Liver (tissue), 9 donors: ENCODE data around the gene CDH13. TPM values are rescaled to one million over a fixed set of nuclear protein-coding genes. Genes with fewer than 3 reads are reported as not detected.

ENCODE experiments used
- DNase-seq: peaks from one replicate; pipeline ENCODE4 v3.0.0-alpha.2; 2017; ENCODE audit warnings: low spot score
- H3K27ac ChIP-seq, 2 donors: one replicate each; pipeline ENCODE4 v1.7.0; 2013; ENCODE audit warnings: inconsistent platforms in 2 of 2, low read length in 2 of 2, control low read depth in 1 of 2, low read depth in 1 of 2, mild to moderate bottlenecking in 1 of 2
- H3K27me3 ChIP-seq, 4 donors: one replicate each; pipeline versions ENCODE4 v1.6.1 to v1.7.0; 2013; ENCODE audit warnings: low read length in 3 of 4, inconsistent platforms in 1 of 4, mild to moderate bottlenecking in 1 of 4, moderate library complexity in 1 of 4; ENCODE audit not compliant: control insufficient read depth in 4 of 4, insufficient read depth in 4 of 4
- H3K36me3 ChIP-seq, 4 donors: one replicate each; pipeline versions ENCODE4 v1.6.1 to v1.7.0; 2013; ENCODE audit warnings: low read length in 3 of 4, mild to moderate bottlenecking in 3 of 4, low read depth in 1 of 4, moderate library complexity in 1 of 4; ENCODE audit not compliant: control insufficient read depth in 4 of 4, insufficient read depth in 3 of 4
- H3K4me1 ChIP-seq, 4 donors: one replicate each; pipeline versions ENCODE4 v1.6.1 to v1.7.0; 2013; ENCODE audit warnings: low read length in 3 of 4, mild to moderate bottlenecking in 3 of 4, moderate library complexity in 1 of 4; ENCODE audit not compliant: control insufficient read depth in 4 of 4, insufficient read depth in 4 of 4
- H3K4me3 ChIP-seq, 3 donors: one replicate each; pipeline versions ENCODE4 v1.6.1 to v1.7.0; 2013; ENCODE audit warnings: low read length in 3 of 3, control low read depth in 1 of 3, low read depth in 1 of 3, mild to moderate bottlenecking in 1 of 3
- H3K9ac ChIP-seq, 2 donors: one replicate each; pipeline ENCODE4 v1.7.0; 2013; ENCODE audit warnings: low read length in 2 of 2, mild to moderate bottlenecking in 2 of 2, moderate library complexity in 2 of 2, control low read depth in 1 of 2, low read depth in 1 of 2
- H3K9me3 ChIP-seq, 4 donors: one replicate each; pipeline versions ENCODE4 v1.6.1 to v1.7.0; 2013; ENCODE audit warnings: low read length in 3 of 4; ENCODE audit not compliant: control insufficient read depth in 4 of 4
- ATF3 ChIP-seq: IDR thresholded peaks from 2 replicates; pipeline ENCODE4 v1.6.1; 2016; ENCODE audit warnings: antibody characterized with exemption
- EGR1 ChIP-seq, 2 donors: IDR thresholded peaks; 2 replicates each; pipeline ENCODE4 v1.6.1; 2016 to 2018; ENCODE audit warnings: antibody characterized with exemption in 2 of 2, low read depth in 2 of 2
- FOXA1 ChIP-seq: IDR thresholded peaks from 2 replicates; pipeline ENCODE4 v1.6.1; 2016; ENCODE audit warnings: antibody characterized with exemption
- FOXA2 ChIP-seq: IDR thresholded peaks from 2 replicates; pipeline ENCODE4 v1.6.1; 2016; ENCODE audit warnings: antibody characterized with exemption
- GABPA ChIP-seq, 2 donors: IDR thresholded peaks in 1 of 2; conservative IDR thresholded peaks in 1 of 2; 2 replicates each; pipeline ENCODE4 v1.6.1; 2016; ENCODE audit warnings: antibody characterized with exemption in 2 of 2, mild to moderate bottlenecking in 1 of 2, moderate library complexity in 1 of 2
- HNF4A ChIP-seq, 2 donors: conservative IDR thresholded peaks; 2 replicates each; pipeline ENCODE4 v1.6.1; 2016; ENCODE audit warnings: antibody characterized with exemption in 2 of 2, mild to moderate bottlenecking in 2 of 2
- HNF4G ChIP-seq: IDR thresholded peaks from 2 replicates; pipeline ENCODE4 v1.6.1; 2016; ENCODE audit warnings: antibody characterized with exemption
- JUND ChIP-seq, 2 donors: IDR thresholded peaks; 2 replicates each; pipeline ENCODE4 v1.6.1; 2016; ENCODE audit warnings: antibody characterized with exemption in 2 of 2
- NR2F2 ChIP-seq: IDR thresholded peaks from 2 replicates; pipeline ENCODE4 v1.6.1; 2016; ENCODE audit warnings: antibody characterized with exemption
- RAD21 ChIP-seq, 2 donors: IDR thresholded peaks; 2 replicates each; pipeline ENCODE4 v1.6.1; 2016; ENCODE audit warnings: antibody characterized with exemption in 2 of 2, mild to moderate bottlenecking in 2 of 2
- REST ChIP-seq: IDR thresholded peaks from 2 replicates; pipeline ENCODE4 v1.6.1; 2016; ENCODE audit warnings: antibody characterized with exemption, mild to moderate bottlenecking
- RXRA ChIP-seq, 2 donors: IDR thresholded peaks; 2 replicates each; pipeline ENCODE4 v1.6.1; 2017 to 2018; ENCODE audit warnings: antibody characterized with exemption in 2 of 2, mild to moderate bottlenecking in 1 of 2
- SP1 ChIP-seq: IDR thresholded peaks from 2 replicates; pipeline ENCODE4 v1.6.1; 2018; ENCODE audit warnings: antibody characterized with exemption, mild to moderate bottlenecking
- TAF1 ChIP-seq: conservative IDR thresholded peaks from 2 replicates; pipeline ENCODE4 v1.6.1; 2016; ENCODE audit warnings: antibody characterized with exemption, mild to moderate bottlenecking
- YY1 ChIP-seq: IDR thresholded peaks from 2 replicates; pipeline ENCODE4 v1.6.1; 2016; ENCODE audit warnings: antibody characterized with exemption, mild to moderate bottlenecking
- ZBTB33 ChIP-seq: IDR thresholded peaks from 2 replicates; pipeline ENCODE4 v1.6.1; 2016; ENCODE audit warnings: antibody characterized with exemption
- WGBS: extraction: QIAGEN DNeasy Blood & Tissue Kit; methylation state at CpG from one replicate; pipeline ENCODE4 v1.1.7; 2013; 5-methylcytosine and 5-hydroxymethylcytosine counted together
- polyA plus RNA-seq, 2 donors: library from polyadenylated mRNA; stranded (reverse) in 1 of 2; unstranded in 1 of 2; fragments of 200-250 nt in 1 of 2; fragments of >200 nt in 1 of 2; fragmentation: Nextera tagmentation in 1 of 2; extraction: Ambion mirVana in 1 of 2; gene quantifications; one replicate each; pipeline versions ENCODE4 v1.2.1 to v1.2.3, GENCODE V29; 2013 to 2015
- total RNA-seq, 2 donors: library from RNA; depleted of rRNA; stranded (reverse); fragments of >200 nt; gene quantifications; one replicate each; pipeline ENCODE4 v1.2.3, GENCODE V29; 2014
- TF ChIP-seq, protein P1 (sequence below): IDR thresholded peaks from 2 replicates; pipeline ENCODE4 v1.6.1; 2016; ENCODE audit warnings: antibody characterized with exemption
- TF ChIP-seq, protein P2 (sequence below): fragments of 150-350 bp; IDR thresholded peaks from 2 replicates; pipeline ENCODE4 v1.5.1; 2017; ENCODE audit warnings: improper control_type of control experiment, low read depth, low read length; ENCODE audit not compliant: missing input control
- donor health status: healthy.
- donor health status: healthy.
- donor health status: healthy.
- donor health status: healthy.
- donor health status: healthy.

Gene CDH13
- total and polyA plus RNA-seq, 4 donors, result 0.21 to 1.5 (median 0.58) TPM

GRCh38 chr16:83031524-83031923 is 404.8 kb downstream of the CDH13 start:
- 84% methylated on average over 3 of the region's 3 CpGs for WGBS
- H3K27ac ChIP-seq, result no peak overlapping the region
- TF ChIP-seq SP1 (no peak), TAF1 (no peak), ATF3 (no peak), HNF4G (no peak), REST (no peak), JUND (IDR thresholded peaks at IDR 0.05) (no peak), ZBTB33 (no peak), HNF4A (conservative IDR thresholded peaks at IDR 0.05) (no peak), FOXA2 (no peak), NR2F2 (no peak), FOXA1 (no peak), GABPA (IDR thresholded peaks at IDR 0.05 in 1 of 2, conservative IDR thresholded peaks at IDR 0.05 in 1 of 2) (no peak), RXRA (IDR thresholded peaks at IDR 0.05) (no peak), YY1 (no peak), EGR1 (IDR thresholded peaks at IDR 0.05; ENCODE audit: low read depth in 2 of 2) (no peak), RAD21 (IDR thresholded peaks at IDR 0.05) (no peak)
- TF ChIP-seq, protein P1, sequence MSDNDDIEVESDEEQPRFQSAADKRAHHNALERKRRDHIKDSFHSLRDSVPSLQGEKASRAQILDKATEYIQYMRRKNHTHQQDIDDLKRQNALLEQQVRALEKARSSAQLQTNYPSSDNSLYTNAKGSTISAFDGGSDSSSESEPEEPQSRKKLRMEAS, result no peak
- TF ChIP-seq, protein P2, sequence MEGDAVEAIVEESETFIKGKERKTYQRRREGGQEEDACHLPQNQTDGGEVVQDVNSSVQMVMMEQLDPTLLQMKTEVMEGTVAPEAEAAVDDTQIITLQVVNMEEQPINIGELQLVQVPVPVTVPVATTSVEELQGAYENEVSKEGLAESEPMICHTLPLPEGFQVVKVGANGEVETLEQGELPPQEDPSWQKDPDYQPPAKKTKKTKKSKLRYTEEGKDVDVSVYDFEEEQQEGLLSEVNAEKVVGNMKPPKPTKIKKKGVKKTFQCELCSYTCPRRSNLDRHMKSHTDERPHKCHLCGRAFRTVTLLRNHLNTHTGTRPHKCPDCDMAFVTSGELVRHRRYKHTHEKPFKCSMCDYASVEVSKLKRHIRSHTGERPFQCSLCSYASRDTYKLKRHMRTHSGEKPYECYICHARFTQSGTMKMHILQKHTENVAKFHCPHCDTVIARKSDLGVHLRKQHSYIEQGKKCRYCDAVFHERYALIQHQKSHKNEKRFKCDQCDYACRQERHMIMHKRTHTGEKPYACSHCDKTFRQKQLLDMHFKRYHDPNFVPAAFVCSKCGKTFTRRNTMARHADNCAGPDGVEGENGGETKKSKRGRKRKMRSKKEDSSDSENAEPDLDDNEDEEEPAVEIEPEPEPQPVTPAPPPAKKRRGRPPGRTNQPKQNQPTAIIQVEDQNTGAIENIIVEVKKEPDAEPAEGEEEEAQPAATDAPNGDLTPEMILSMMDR, result no peak

More at GRCh38 chr16:83031524-83031923, 404.8 kb downstream of the CDH13 start:
- Histone ChIP-seq H3K4me3 (no peak overlapping the region), H3K9ac (no peak overlapping the region), H3K9me3 (no peaks in the 10 kb centered on the region), H3K27me3 (no peaks in the 10 kb centered on the region), H3K36me3 (no peaks in the 10 kb centered on the region), H3K4me1 (no peaks in the 10 kb centered on the region)
- no peak for DNase-seq
